K562 (cell line): Measurements from ENCODE around the gene PODXL. TPM values are rescaled to one million over a fixed set of nuclear protein-coding genes. Genes with fewer than 3 reads are reported as not detected.

Experiments used
- ATAC-seq: fragments of 200-7000 bp; cut with Tn5 transposase; 3 replicates; pipeline ENCODE4 v1.9.1; 2020; ENCODE audit warnings: moderate library complexity
- BruUV-seq: library from RNA; stranded (reverse); fragments of 400-500 nt; replicated peaks from 2 replicates; lab custom pipeline; 2021; lab: Mats Ljungman, UMichigan
- CTCF ChIA-PET: fragments of 300-600 bp; formaldehyde crosslinking; extraction: SDS; loops from one replicate; lab custom pipeline; 2021; ENCODE audit warnings: low intra/inter-chr PET ratio; lab: Yijun Ruan, JAX
- POLR2A ChIA-PET: fragments of 300-600, 350-650 bp; sonication (Branson Sonifier 250); formaldehyde crosslinking; extraction: SDS; loops from one replicate; lab custom pipeline; 2021; ENCODE audit warnings: antibody characterized with exemption, inconsistent platforms; lab: Yijun Ruan, JAX
- DNase-seq, 4 experiments: peaks; one replicate each; pipeline versions ENCODE4 v3.0.0 to v3.0.0-alpha.2; 2011 to 2018; ENCODE audit warnings: low spot score in 3 of 4, mixed read lengths in 3 of 4; ENCODE audit errors: extremely low read depth in 1 of 4
- FAIRE-seq: peaks from 2 replicates; lab custom pipeline; 2011; peaks lifted over from hg19 to GRCh38; lab: Jason Lieb, UNC
- H2AFZ ChIP-seq: 2 replicates; pipeline ENCODE4 v1.6.0; 2011; ENCODE audit warnings: low read depth, low read length, control low read depth, inconsistent platforms
- H3K27ac ChIP-seq: fragments of 200-600 bp; 3 replicates; pipeline ENCODE4 v1.8.0; 2011; ENCODE audit warnings: low read depth, mild to moderate bottlenecking, control low read depth, inconsistent platforms, low read length, moderate library complexity, mixed read lengths; ENCODE audit errors: extremely low read depth
- H3K27me3 ChIP-seq, 2 experiments: fragments of 300-600 bp in 1 of 2; 2 replicates in 1 of 2; 3 replicates in 1 of 2; pipeline versions ENCODE4 v1.6.0 to v1.8.0; 2011; ENCODE audit warnings: inconsistent platforms in 2 of 2, low read length in 2 of 2, mild to moderate bottlenecking in 1 of 2, mixed read lengths in 1 of 2, moderate library complexity in 1 of 2; ENCODE audit not compliant: control insufficient read depth in 2 of 2, insufficient read depth in 2 of 2
- H3K36me3 ChIP-seq: fragments of 300-600 bp; 3 replicates; pipeline ENCODE4 v1.8.0; 2011; ENCODE audit warnings: mild to moderate bottlenecking, low read length, inconsistent platforms; ENCODE audit not compliant: control insufficient read depth, insufficient read depth
- H3K4me1 ChIP-seq, 2 experiments: fragments of 200-600 bp in 1 of 2; replicated peaks in 1 of 2; 2 replicates in 1 of 2; 3 replicates in 1 of 2; pipeline versions ENCODE4 v1.5.1 to v1.8.0; 2011; ENCODE audit warnings: inconsistent platforms in 2 of 2, low read length in 2 of 2, mild to moderate bottlenecking in 1 of 2, mixed read lengths in 1 of 2, moderate library complexity in 1 of 2; ENCODE audit not compliant: control insufficient read depth in 2 of 2, insufficient read depth in 2 of 2
- H3K4me2 ChIP-seq: 2 replicates; pipeline ENCODE4 v1.6.1; 2011; ENCODE audit warnings: low read length, control low read depth, inconsistent platforms, mixed read lengths; ENCODE audit not compliant: insufficient read depth
- H3K4me3 ChIP-seq: fragments of 200-600 bp; sonication (generic), shearing (Covaris generic); 2 replicates; pipeline ENCODE4 v1.5.1; 2016; ENCODE audit warnings: control low read depth, inconsistent platforms
- H3K79me2 ChIP-seq: fragments of 200-600 bp; 3 replicates; pipeline ENCODE4 v1.8.0; 2011; ENCODE audit warnings: low read length, inconsistent platforms; ENCODE audit not compliant: control insufficient read depth, insufficient read depth
- H3K9ac ChIP-seq, 2 experiments: 2 replicates each; pipeline versions ENCODE4 v1.6.0 to v1.6.1; 2011; ENCODE audit warnings: low read depth in 2 of 2, low read length in 2 of 2, control low read depth in 1 of 2, inconsistent platforms in 1 of 2, mild to moderate bottlenecking in 1 of 2, mixed read lengths in 1 of 2; ENCODE audit not compliant: insufficient read depth in 1 of 2
- H3K9me1 ChIP-seq: one replicate; pipeline ENCODE4 v1.6.0; 2011; ENCODE audit warnings: inconsistent platforms, mild to moderate bottlenecking, low read length, moderate library complexity; ENCODE audit not compliant: control insufficient read depth, insufficient read depth
- H3K9me3 ChIP-seq: replicated peaks from 2 replicates; pipeline ENCODE4 v1.5.1; 2011; ENCODE audit warnings: low read depth, low read length, inconsistent platforms; ENCODE audit not compliant: control insufficient read depth, insufficient read depth
- H4K20me1 ChIP-seq: replicated peaks from 2 replicates; pipeline ENCODE4 v1.6.1; 2011; ENCODE audit warnings: low read length, inconsistent platforms, mixed read lengths; ENCODE audit not compliant: control insufficient read depth, insufficient read depth
- POLR2AphosphoS2 ChIP-seq: IDR thresholded peaks from 2 replicates; pipeline ENCODE4 v1.6.1; 2012; ENCODE audit warnings: low read length, improper control_type of control experiment
- PRPF4 ChIP-seq: fragments of 200-400 bp; formaldehyde crosslinking; IDR thresholded peaks from one replicate; pipeline ENCODE4 v1.6.1; 2017; ENCODE audit warnings: low read length, low read depth, mild to moderate bottlenecking; ENCODE audit not compliant: insufficient read depth, poor library complexity, severe bottlenecking
- SIRT6 ChIP-seq: IDR thresholded peaks from one replicate; pipeline ENCODE4 v1.6.1; 2012; ENCODE audit warnings: low read depth, mild to moderate bottlenecking, control low read depth, inconsistent platforms, low read length, moderate library complexity
- WGBS: fragments of 100-300 bp; shearing (Covaris generic); methylation state at CpG from one replicate; pipeline ENCODE4 v1.1.6; 2016; ENCODE audit warnings: low coverage, mixed read lengths; ENCODE audit not compliant: insufficient coverage; ENCODE audit errors: missing lambda C conversion rate; 5-methylcytosine and 5-hydroxymethylcytosine counted together
- in situ Hi-C: fragments of 300-500 bp; cut with MboI; formaldehyde crosslinking; loops from 4 replicates; pipeline ENCODE4 v1.15.0; 2018; ENCODE audit warnings: inconsistent platforms, mixed read lengths
- intact Hi-C: fragments of 100-400 bp; cut with micrococcal nuclease; formaldehyde crosslinking; loops from 2 replicates; pipeline ENCODE4 v1.14.2; 2022
- polyA plus RNA-seq, 8 experiments: library from polyadenylated mRNA; depleted of rRNA in 4 of 8; stranded (reverse) in 5 of 8; unstranded in 3 of 8; fragments of >200 nt; fragmentation: Nextera tagmentation in 2 of 8; fragmentation: Illumina TruSeq in 1 of 8; extraction: Ambion mirVana in 2 of 8; extraction: Trizol in 1 of 8; gene quantifications; 2 replicates each; pipeline versions ENCODE4 v1.2.1 to v1.2.3, GENCODE V29; 2011 to 2014; ENCODE audit warnings: inconsistent platforms in 1 of 8, missing spikeins in 1 of 8
- total RNA-seq, 7 experiments: library from RNA; depleted of rRNA in 6 of 7; stranded (reverse); fragments of >200 nt in 6 of 7; fragmentation: Illumina TruSeq in 2 of 7; extraction: Trizol in 2 of 7; gene quantifications; 2 replicates each; pipeline versions ENCODE4 v1.2.1 to v1.2.3, GENCODE V29; 2011 to 2021; ENCODE audit warnings: low replicate concordance in 1 of 7
- TF ChIP-seq, protein P1 (sequence below): sonication (generic); formaldehyde crosslinking; IDR thresholded peaks from 2 replicates; pipeline ENCODE4 v1.8.0; 2022; ENCODE audit warnings: mild to moderate bottlenecking, missing genetic modification reagents

PODXL gene
- total and polyA plus RNA-seq, 9 of the 15 experiments (the other 6 are each of a cell fraction or from before 2014, with no cell fraction given) = 0.01 to 0.73 (median 0.07) TPM

DNA sequence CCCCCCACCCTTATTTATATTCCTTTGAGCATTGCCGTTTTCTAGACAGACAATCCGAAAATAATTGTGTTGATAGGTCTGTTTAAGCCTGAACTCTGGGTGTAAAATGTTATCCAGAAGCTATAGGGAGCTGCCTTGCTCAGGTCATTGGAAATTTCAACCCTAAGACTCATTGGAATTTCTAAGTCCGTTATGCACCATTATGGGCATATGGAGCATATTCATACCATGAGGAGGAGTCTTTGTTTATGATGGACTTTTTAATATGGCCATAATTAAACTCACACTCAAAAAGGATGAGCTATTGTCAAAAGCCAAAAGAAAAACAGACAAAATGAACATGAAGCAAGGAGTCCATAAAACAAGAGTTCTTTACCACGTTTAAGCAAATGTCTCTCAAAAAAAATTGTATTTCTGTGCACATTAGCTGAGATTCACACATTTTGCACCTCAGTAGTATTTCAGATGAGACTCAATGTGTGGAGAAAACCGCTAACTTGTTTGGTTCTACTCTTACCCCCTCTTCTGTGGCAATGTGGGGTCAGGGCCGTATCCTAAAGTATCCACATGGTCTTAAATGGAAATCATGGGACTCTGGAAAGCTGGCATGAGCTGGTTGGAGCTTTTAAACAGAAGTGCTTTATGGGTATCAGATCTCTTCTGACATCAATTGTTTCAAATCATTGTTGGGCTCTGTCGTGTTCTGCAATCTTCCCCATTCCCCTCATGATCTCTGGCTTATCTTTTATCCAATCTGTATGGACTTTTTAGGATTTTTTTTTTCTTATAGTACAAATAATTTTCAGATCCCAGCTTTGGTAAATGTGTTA lies 60.5 kb downstream of the PODXL start:
- H2AFZ ChIP-seq = no peak overlapping the region
- no peaks in the 10 kb centered on the region for H3K79me2 ChIP-seq
- no peaks in the 10 kb centered on the region for H3K9me3 ChIP-seq
- POLR2A ChIA-PET = interaction anchor here (1.2 to 2.0 kb wide), 3 partner anchors 8 to 13 kb away, joined by 3 to 9 read pairs (median 3); no protein-coding TSS in a partner anchor
- no peaks in the 10 kb centered on the region for H4K20me1 ChIP-seq
- no peaks in the 10 kb centered on the region for H3K27me3 ChIP-seq
- no peaks in the 10 kb centered on the region for H3K4me1 ChIP-seq
- no peaks in the 10 kb centered on the region for H3K9me1 ChIP-seq
- peaks cover 21% of the 10 kb centered on the region; the same call in 2 of the 3 replicates for H3K36me3 ChIP-seq
- H3K27ac ChIP-seq = no peak overlapping the region
- no peak for FAIRE-seq
- BruUV-seq = no TSS peak
- no peak overlapping the region for H3K4me2 ChIP-seq
- DNase-seq = no peak
- H3K9ac ChIP-seq = no peak overlapping the region
- WGBS = 83% methylated on average over 7 of the region's 7 CpGs
- H3K4me3 ChIP-seq = no peak overlapping the region
- in situ Hi-C loops (no loop called here), intact Hi-C loops (no loop called here)
- no peak for ATAC-seq
- CTCF ChIA-PET = no interaction called here
- no peak for TF ChIP-seq PRPF4
- TF ChIP-seq POLR2AphosphoS2 = peak; percentile 55; the same call in 1 of the 2 replicates
- TF ChIP-seq SIRT6 = no peak
- TF ChIP-seq, protein P1, sequence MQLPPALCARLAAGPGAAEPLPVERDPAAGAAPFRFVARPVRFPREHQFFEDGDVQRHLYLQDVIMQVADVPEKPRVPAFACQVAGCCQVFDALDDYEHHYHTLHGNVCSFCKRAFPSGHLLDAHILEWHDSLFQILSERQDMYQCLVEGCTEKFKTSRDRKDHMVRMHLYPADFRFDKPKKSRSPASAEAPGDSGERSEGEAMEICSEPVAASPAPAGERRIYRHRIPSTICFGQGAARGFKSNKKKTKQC (CRISPR knock-in tag) = no peak
